B cell (primary cell): ENCODE measurements around the gene ZCCHC7. TPM values are rescaled to one million over a fixed set of nuclear protein-coding genes. Genes with fewer than 3 reads are reported as not detected.

ENCODE experiments used
- ATAC-seq: fragments of 200-7000 bp; cut with Tn5 transposase; one replicate; pipeline ENCODE4 v1.10.0; 2021; ENCODE audit warnings: low read depth, mild to moderate bottlenecking, moderate number of reproducible peaks, moderate library complexity
- CTCF ChIA-PET: fragments of 350-600 bp; sonication (Branson Sonifier 250); formaldehyde crosslinking; loops from one replicate; lab custom pipeline; 2021; ENCODE audit warnings: antibody characterized with exemption, inconsistent platforms; lab: Charles Lee
- POLR2A ChIA-PET: fragments of 350-600 bp; sonication (Branson Sonifier 250); formaldehyde crosslinking; loops from one replicate; lab custom pipeline; 2021; ENCODE audit warnings: antibody characterized with exemption; lab: Charles Lee
- DNase-seq: peaks from one replicate; pipeline ENCODE4 v3.0.0; 2013
- H2AFZ ChIP-seq: 2 replicates; pipeline ENCODE4 v1.6.1; 2012; ENCODE audit warnings: mild to moderate bottlenecking, low read depth, low read length; ENCODE audit not compliant: insufficient read depth, poor library complexity, severe bottlenecking
- H3K27ac ChIP-seq, 2 donors: 1 replicate in 1 of 2; 2 replicates in 1 of 2; pipeline ENCODE4 v1.5.1; 2012 to 2013; ENCODE audit warnings: low read length in 2 of 2, mild to moderate bottlenecking in 2 of 2, moderate library complexity in 1 of 2
- H3K27me3 ChIP-seq, 4 experiments: fragments of 200-600 bp in 1 of 4; sonication (generic) in 1 of 4; replicated peaks in 1 of 4; 1 replicate in 2 of 4; 2 replicates in 2 of 4; pipeline versions ENCODE4 v1.6.1 to v1.7.0; 2013 to 2016; ENCODE audit warnings: low read length in 3 of 4, mild to moderate bottlenecking in 2 of 4, mixed read lengths in 1 of 4, moderate library complexity in 1 of 4; ENCODE audit not compliant: insufficient read depth in 4 of 4, control insufficient read depth in 3 of 4; ENCODE audit errors: control extremely low read depth in 1 of 4
- H3K36me3 ChIP-seq, 2 experiments: replicated peaks in 1 of 2; 1 replicate in 1 of 2; 2 replicates in 1 of 2; pipeline versions ENCODE4 v1.6.1 to v1.7.1; 2013; ENCODE audit warnings: low read length in 1 of 2; ENCODE audit not compliant: insufficient read depth in 2 of 2, control insufficient read depth in 1 of 2; ENCODE audit errors: control extremely low read depth in 1 of 2, extremely low read depth in 1 of 2
- H3K4me1 ChIP-seq, 2 donors: fragments of 200-600 bp in 1 of 2; sonication (generic) in 1 of 2; 1 replicate in 1 of 2; 2 replicates in 1 of 2; pipeline versions ENCODE4 v1.5.1 to v1.6.1; 2013 to 2017; ENCODE audit warnings: low read length in 2 of 2; ENCODE audit not compliant: control insufficient read depth in 2 of 2, insufficient read depth in 2 of 2
- H3K4me2 ChIP-seq: replicated peaks from 2 replicates; pipeline ENCODE3; 2012; ENCODE audit warnings: mild to moderate bottlenecking, low read depth, low read length; ENCODE audit not compliant: poor library complexity, severe bottlenecking
- H3K4me3 ChIP-seq, 5 experiments: fragments of 200-600 bp in 1 of 5; sonication (generic) in 1 of 5; 1 replicate in 3 of 5; 2 replicates in 2 of 5; pipeline versions ENCODE4 v1.5.1 to v1.7.0; 2011 to 2016; ENCODE audit warnings: low read length in 4 of 5, mild to moderate bottlenecking in 4 of 5, low read depth in 2 of 5, control low read depth in 1 of 5, moderate library complexity in 1 of 5; ENCODE audit not compliant: insufficient read depth in 1 of 5; ENCODE audit errors: control extremely low read depth in 1 of 5, extremely low read depth in 1 of 5
- H3K79me2 ChIP-seq: fragments of 200-600 bp; sonication (generic); one replicate; pipeline ENCODE4 v1.6.0; 2016; ENCODE audit warnings: low read length; ENCODE audit not compliant: control insufficient read depth, insufficient read depth
- H3K9ac ChIP-seq: fragments of 200-600 bp; sonication (generic); 2 replicates; pipeline ENCODE4 v1.6.1; 2017; ENCODE audit warnings: mild to moderate bottlenecking, low read length, moderate library complexity
- H3K9me3 ChIP-seq, 3 donors: one replicate each; pipeline versions ENCODE4 v1.6.1 to v1.7.1; 2013; ENCODE audit warnings: low read length in 2 of 3; ENCODE audit not compliant: control insufficient read depth in 2 of 3, insufficient read depth in 1 of 3; ENCODE audit errors: control extremely low read depth in 1 of 3
- H4K20me1 ChIP-seq: 2 replicates; pipeline ENCODE4 v1.6.0; 2012; ENCODE audit warnings: mild to moderate bottlenecking, low read length; ENCODE audit not compliant: insufficient read depth, control insufficient read depth, poor library complexity, severe bottlenecking
- H3K27ac Mint-ChIP-seq: one replicate; pipeline ENCODE4 v1.8.0; 2021; ENCODE audit warnings: mixed read lengths
- H3K27me3 Mint-ChIP-seq: one replicate; pipeline ENCODE4 v1.8.0; 2021; ENCODE audit warnings: mixed read lengths
- H3K4me1 Mint-ChIP-seq: one replicate; pipeline ENCODE4 v1.8.0; 2021; ENCODE audit warnings: mixed read lengths
- H3K4me3 Mint-ChIP-seq: one replicate; pipeline ENCODE4 v1.8.0; 2021; ENCODE audit warnings: mixed read lengths
- H3K9me3 Mint-ChIP-seq: one replicate; pipeline ENCODE4 v1.8.0; 2022; ENCODE audit warnings: mixed read lengths; ENCODE audit not compliant: insufficient read depth
- EZH2 ChIP-seq: IDR thresholded peaks from 2 replicates; pipeline ENCODE4 v1.6.1; 2012; ENCODE audit warnings: borderline replicate concordance, low read depth, mild to moderate bottlenecking, moderate library complexity, low read length; ENCODE audit not compliant: insufficient read depth, poor library complexity, severe bottlenecking
- WGBS: methylation state at CpG from one replicate; pipeline ENCODE4 v1.1.5; 2013; ENCODE audit warnings: missing lambda C conversion rate; ENCODE audit not compliant: insufficient coverage; 5-methylcytosine and 5-hydroxymethylcytosine counted together
- intact Hi-C: fragments of 100-400 bp; cut with micrococcal nuclease; formaldehyde crosslinking; loops from one replicate; pipeline ENCODE4 v1.10.0; 2022
- polyA plus RNA-seq: library from polyadenylated mRNA; depleted of rRNA; stranded (reverse); fragments of >200 nt; gene quantifications from 2 replicates; pipeline ENCODE4 v1.2.3, GENCODE V29; 2012
- total RNA-seq, 2 donors: library from RNA; stranded (reverse); fragments of 120-200 nt in 1 of 2; gene quantifications; 1 replicate in 1 of 2; 2 replicates in 1 of 2; pipeline versions ENCODE4 v1.2.3 to v1.2.4, GENCODE V29; 2013 to 2022
- TF ChIP-seq, protein P1 (sequence below): fragments of 200-600 bp; IDR thresholded peaks from one replicate; pipeline ENCODE4 v1.8.0; 2022; ENCODE audit warnings: antibody characterized with exemption, mild to moderate bottlenecking

ZCCHC7 gene
- total and polyA plus RNA-seq, 2 donors (not counting 1 experiment from before 2014, with no cell fraction given), result 56.3 to 83.5 TPM

- Mint-ChIP-seq H3K27me3 (no peaks in the 10 kb centered on the region), H3K27ac (peak overlapping the region; percentile 28), H3K4me3 (no peak overlapping the region), H3K9me3 (no peaks in the 10 kb centered on the region), H3K4me1 (peaks cover 70% of the 10 kb centered on the region)
- Histone ChIP-seq H3K27me3 (no peaks in the 10 kb centered on the region), H3K4me3 (no peak overlapping the region), H2AFZ (no peak overlapping the region), H3K9me3 (peaks cover 0 to 10% (median 0%) of the 10 kb centered on the region in 3 donors), H4K20me1 (no peaks in the 10 kb centered on the region), H3K36me3 (peaks cover 6 to 8% of the 10 kb centered on the region in 2 experiments), H3K4me1 (peaks cover 34 to 58% of the 10 kb centered on the region in 2 donors), H3K27ac (no peak overlapping the region), H3K9ac (no peak overlapping the region), H3K79me2 (peaks cover 3% of the 10 kb centered on the region), H3K4me2 (no peak overlapping the region)
- intact Hi-C loops, result no loop called here
- TF ChIP-seq, protein P1, sequence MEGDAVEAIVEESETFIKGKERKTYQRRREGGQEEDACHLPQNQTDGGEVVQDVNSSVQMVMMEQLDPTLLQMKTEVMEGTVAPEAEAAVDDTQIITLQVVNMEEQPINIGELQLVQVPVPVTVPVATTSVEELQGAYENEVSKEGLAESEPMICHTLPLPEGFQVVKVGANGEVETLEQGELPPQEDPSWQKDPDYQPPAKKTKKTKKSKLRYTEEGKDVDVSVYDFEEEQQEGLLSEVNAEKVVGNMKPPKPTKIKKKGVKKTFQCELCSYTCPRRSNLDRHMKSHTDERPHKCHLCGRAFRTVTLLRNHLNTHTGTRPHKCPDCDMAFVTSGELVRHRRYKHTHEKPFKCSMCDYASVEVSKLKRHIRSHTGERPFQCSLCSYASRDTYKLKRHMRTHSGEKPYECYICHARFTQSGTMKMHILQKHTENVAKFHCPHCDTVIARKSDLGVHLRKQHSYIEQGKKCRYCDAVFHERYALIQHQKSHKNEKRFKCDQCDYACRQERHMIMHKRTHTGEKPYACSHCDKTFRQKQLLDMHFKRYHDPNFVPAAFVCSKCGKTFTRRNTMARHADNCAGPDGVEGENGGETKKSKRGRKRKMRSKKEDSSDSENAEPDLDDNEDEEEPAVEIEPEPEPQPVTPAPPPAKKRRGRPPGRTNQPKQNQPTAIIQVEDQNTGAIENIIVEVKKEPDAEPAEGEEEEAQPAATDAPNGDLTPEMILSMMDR, result no peak
- no peak for TF ChIP-seq EZH2
- ChIA-PET CTCF (interaction anchor here (1.1 to 3.1 kb wide), 7 partner anchors 11 to 491 kb away, joined by 4 to 13 read pairs (median 6); no protein-coding TSS in a partner anchor), POLR2A (interaction anchor here (0.5 to 1.2 kb wide), 3 partner anchors 36 to 1673 kb away, joined by 4 to 5 read pairs (median 4); partner anchors contain the start of gene PAX5)
- DNase-seq (no peak), ATAC-seq (no peak)
- 100% methylated on average over 3 of the region's 4 CpGs for WGBS
Observed at GRCh38 chr9:37364136-37364535, 243.8 kb downstream of the ZCCHC7 start.

- Histone ChIP-seq H3K27me3 (no peaks in the 10 kb centered on the region), H2AFZ (no peak overlapping the region), H4K20me1 (no peaks in the 10 kb centered on the region), H3K4me1 (peaks cover 41 to 65% of the 10 kb centered on the region in 2 donors), H3K4me2 (no peak overlapping the region), H3K79me2 (peaks cover 3% of the 10 kb centered on the region), H3K27ac (no peak overlapping the region), H3K36me3 (peaks cover 2 to 5% of the 10 kb centered on the region in 2 experiments), H3K9me3 (peaks cover 0 to 10% (median 0%) of the 10 kb centered on the region in 3 donors), H3K9ac (no peak overlapping the region), H3K4me3 (no peak overlapping the region)
- Mint-ChIP-seq H3K4me3 (no peak overlapping the region), H3K27me3 (no peaks in the 10 kb centered on the region), H3K4me1 (peaks cover 77% of the 10 kb centered on the region), H3K27ac (peak overlapping the region; percentile 28), H3K9me3 (no peaks in the 10 kb centered on the region)
- intact Hi-C loops, result no loop called here
- ATAC-seq, result no peak
- no CpG with 5 or more reads among the region's 4 CpGs for WGBS
- POLR2A ChIA-PET, result interaction anchor here (0.5 to 1.2 kb wide), 3 partner anchors 36 to 1674 kb away, joined by 4 to 5 read pairs (median 4); partner anchors contain the start of gene PAX5
- CTCF ChIA-PET, result interaction anchor here (0.6 to 3.1 kb wide), 9 partner anchors 10 to 491 kb away, joined by 3 to 13 read pairs (median 5); no protein-coding TSS in a partner anchor
- TF ChIP-seq EZH2, result no peak
- TF ChIP-seq, protein P1, result peak; percentile 10
- no peak for DNase-seq
Observed at GRCh38 chr9:37364751-37365360, 244.5 kb downstream of the ZCCHC7 start.
